Pancreas (tissue), 10 donors: ENCODE measurements around the gene IFITM10. TPM values are rescaled to one million over a fixed set of nuclear protein-coding genes. Genes with fewer than 3 reads are reported as not detected.

Experiments used
- ATAC-seq, 4 donors: fragments of 200-7000 bp; cut with Tn5 transposase; one replicate each; pipeline versions ENCODE4 v1.8.0 to v1.9.1; 2020; ENCODE audit warnings: mild to moderate bottlenecking in 4 of 4, moderate library complexity in 4 of 4
- DNase-seq, 6 donors: peaks; one replicate each; pipeline ENCODE4 v3.0.0-alpha.2; 2020
- FAIRE-seq: peaks from 2 replicates; lab custom pipeline; 2012; peaks lifted over from hg19 to GRCh38; lab: Jason Lieb, UNC
- H3K27ac ChIP-seq, 4 donors: fragments of 200-600 bp; sonication (generic); 1 replicate in 3 of 4; 2 replicates in 1 of 4; pipeline versions ENCODE4 v1.5.0 to v1.8.0; 2020
- H3K27me3 ChIP-seq, 4 donors: fragments of 200-600 bp; one replicate each; pipeline ENCODE4 v1.8.0; 2021
- H3K36me3 ChIP-seq, 3 donors: fragments of 200-600 bp; sonication (generic) in 1 of 3; one replicate each; pipeline versions ENCODE4 v1.5.0 to v1.8.0; 2020 to 2021
- H3K4me1 ChIP-seq, 3 donors: fragments of 200-600 bp; one replicate each; pipeline ENCODE4 v1.8.0; 2021
- H3K4me3 ChIP-seq, 4 donors: fragments of 200-600 bp; sonication (generic) in 2 of 4; one replicate each; pipeline versions ENCODE4 v1.5.0 to v1.8.0; 2020 to 2021
- H3K9me3 ChIP-seq, 4 donors: fragments of 200-600 bp; one replicate each; pipeline ENCODE4 v1.8.0; 2021
- CTCF ChIP-seq, 4 donors: fragments of 200-600 bp; sonication (generic) in 3 of 4; IDR thresholded peaks; one replicate each; pipeline versions ENCODE4 v1.5.0 to v1.8.0; 2021; ENCODE audit warnings: antibody characterized with exemption in 4 of 4
- WGBS, 2 donors: extraction: QIAGEN DNeasy Blood & Tissue Kit; methylation state at CpG; one replicate each; pipeline ENCODE4 v1.1.7; 2013; 5-methylcytosine and 5-hydroxymethylcytosine counted together
- intact Hi-C, 3 donors: fragments of 100-400 bp; cut with DNase I; formaldehyde crosslinking; loops; one replicate each; pipeline versions ENCODE4 v1.11.1 to v1.14.2; 2022
- polyA plus RNA-seq, 2 donors: library from polyadenylated mRNA; stranded (reverse); fragments of 200-250 nt; gene quantifications; one replicate each; pipeline ENCODE4 v1.2.3, GENCODE V29; 2013
- total RNA-seq, 6 donors: library from RNA; stranded (reverse); fragmentation: NEBNext Ultra II Directional in 4 of 6; extraction: Animal tissue kit (Norgen Biotek cat#: 25700) in 4 of 6; gene quantifications; one replicate each; pipeline versions ENCODE4 v1.2.1 to v1.2.4, GENCODE V29; 2021 to 2023
- donor health status: healthy with polysubstance abuse.
- donor health status: DM: no; HTN: no; CAD: no; lungs with moderate emphysema.
- donor health status: DM: no; HTN: no; CAD: no.
- donor health status: control.
- donor health status: control.
- donor health status: Bipolar disorder and iron deficiency.
- donor health status: DM: yes; HTN: yes; CAD: no.
- donor health status: DM: no; HTN: no; CAD: no.
- donor health status: DM: no; HTN: no; CAD: no.
- donor health status: DM: yes; HTN: yes; CAD: no.

The IFITM10 gene
- total and polyA plus RNA-seq, 8 donors, result 0.28 to 2.0 (median 0.55) TPM

GRCh38 chr11:1727096-1727690 lies 23.2 kb downstream of the IFITM10 start:
- Histone ChIP-seq H3K9me3 (no peaks in the 10 kb centered on the region), H3K27me3 (no peaks in the 10 kb centered on the region), H3K36me3 (no peaks in the 10 kb centered on the region), H3K4me3 (no peak overlapping the region), H3K4me1 (no peaks in the 10 kb centered on the region), H3K27ac (no peak overlapping the region)
- ATAC-seq (peak in 1 of 4 donors; percentile 15), DNase-seq (no peak), FAIRE-seq (no peak)
- TF ChIP-seq CTCF (IDR thresholded peaks at IDR 0.05), result no peak
- intact Hi-C loops, result no loop called here
- 33 to 45% methylated on average over 11 of the region's 11 CpGs for WGBS, 2 donors

- Histone ChIP-seq H3K9me3 (no peaks in the 10 kb centered on the region), H3K4me3 (no peak overlapping the region), H3K36me3 (no peaks in the 10 kb centered on the region), H3K27ac (no peak overlapping the region), H3K4me1 (no peaks in the 10 kb centered on the region), H3K27me3 (no peaks in the 10 kb centered on the region)
- intact Hi-C loops, result no loop called here
- FAIRE-seq (no peak), DNase-seq (no peak), ATAC-seq (no peak)
- 54 to 70% methylated on average over 8 of the region's 8 CpGs for WGBS, 2 donors
- no peak for TF ChIP-seq CTCF (IDR thresholded peaks at IDR 0.05)
Observed at GRCh38 chr11:1719781-1720180, 30.6 kb downstream of the IFITM10 start.

- no peak for TF ChIP-seq CTCF (IDR thresholded peaks at IDR 0.05)
- H3K4me1 ChIP-seq, result no peaks in the 10 kb centered on the region
- intact Hi-C loops, result no loop called here
- H3K9me3 ChIP-seq, result no peaks in the 10 kb centered on the region
- H3K4me3 ChIP-seq, result no peak overlapping the region
- no peaks in the 10 kb centered on the region for H3K27me3 ChIP-seq
- H3K36me3 ChIP-seq, result no peaks in the 10 kb centered on the region
- DNase-seq (no peak), FAIRE-seq (no peak), ATAC-seq (no peak)
- WGBS, 2 donors, result 88 to 94% methylated on average over 15 of the region's 15 CpGs
- no peak overlapping the region for H3K27ac ChIP-seq
Observed at GRCh38 chr11:1718326-1718725, 32.1 kb downstream of the IFITM10 start.

GRCh38 chr11:1717745-1718144 lies 32.6 kb downstream of the IFITM10 start:
- TF ChIP-seq CTCF (IDR thresholded peaks at IDR 0.05), result no peak
- Histone ChIP-seq H3K4me1 (no peaks in the 10 kb centered on the region), H3K36me3 (no peaks in the 10 kb centered on the region), H3K4me3 (no peak overlapping the region), H3K27ac (no peak overlapping the region), H3K27me3 (no peaks in the 10 kb centered on the region), H3K9me3 (no peaks in the 10 kb centered on the region)
- WGBS, 2 donors, result 78 to 88% methylated on average over 8 of the region's 8 CpGs
- intact Hi-C loops, result no loop called here
- DNase-seq (no peak), ATAC-seq (no peak), FAIRE-seq (no peak)
